ENCODE measurements around the gene SCD5. TPM values are rescaled to one million over a fixed set of nuclear protein-coding genes. Genes with fewer than 3 reads are reported as not detected.

SCD5 gene
- total and polyA plus RNA-seq, 2 donors (not counting 1 experiment from before 2014, with no cell fraction given) = 0.03 TPM; not detected in 1

- no peak overlapping the region for H3K4me2 ChIP-seq (replicated peaks; ENCODE audit: low read depth, low read length, poor library complexity, severe bottlenecking)
- CTCF ChIA-PET = no interaction called here
- Mint-ChIP-seq H3K9me3 (ENCODE audit: insufficient read depth) (no peaks in the 10 kb centered on the region), H3K4me3 (no peak overlapping the region), H3K27me3 (no peaks in the 10 kb centered on the region), H3K27ac (no peak overlapping the region), H3K4me1 (no peaks in the 10 kb centered on the region)
- TF ChIP-seq EZH2 (IDR thresholded peaks at IDR 0.05; ENCODE audit: borderline replicate concordance, insufficient read depth, low read depth, low read length, poor library complexity, severe bottlenecking) = no peak
- TF ChIP-seq CTCF (IDR thresholded peaks at IDR 0.05) = no peak
- WGBS (ENCODE audit: insufficient coverage) = 100% methylated on average over 1 of the region's 1 CpG
- no peak overlapping the region for H2AFZ ChIP-seq (ENCODE audit: insufficient read depth, low read depth, low read length, poor library complexity, severe bottlenecking)
- peaks cover 1 to 2% of the 10 kb centered on the region in 2 experiments for H3K36me3 ChIP-seq (replicated peaks in 1 of 2; ENCODE audit: control extremely low read depth in 1 of 2, control insufficient read depth in 1 of 2, extremely low read depth in 1 of 2, insufficient read depth in 2 of 2, low read length in 1 of 2)
- no peaks in the 10 kb centered on the region for H3K4me1 ChIP-seq (ENCODE audit: control insufficient read depth in 2 of 2, insufficient read depth in 2 of 2, low read length in 2 of 2)
- H4K20me1 ChIP-seq (ENCODE audit: control insufficient read depth, insufficient read depth, low read length, poor library complexity, severe bottlenecking) = no peaks in the 10 kb centered on the region
- DNase-seq (no peak), ATAC-seq (ENCODE audit: low read depth) (no peak)
- H3K9ac ChIP-seq (ENCODE audit: low read length) = no peak overlapping the region
- no peak overlapping the region for H3K4me3 ChIP-seq (ENCODE audit: control extremely low read depth in 1 of 5, extremely low read depth in 1 of 5, insufficient read depth in 1 of 5, low read depth in 2 of 5, low read length in 4 of 5)
- intact Hi-C loops (cut with micrococcal nuclease) = no loop called here
- no peaks in the 10 kb centered on the region for H3K27me3 ChIP-seq (replicated peaks in 1 of 4; ENCODE audit: control extremely low read depth in 1 of 4, control insufficient read depth in 3 of 4, insufficient read depth in 4 of 4, low read length in 3 of 4)
- peaks cover 0 to 4% (median 0%) of the 10 kb centered on the region in 3 donors for H3K9me3 ChIP-seq (ENCODE audit: control extremely low read depth in 1 of 3, control insufficient read depth in 2 of 3, insufficient read depth in 1 of 3, low read length in 2 of 3)
- POLR2A ChIA-PET = no interaction called here
- no peak overlapping the region for H3K27ac ChIP-seq (ENCODE audit: low read length in 2 of 2)
- no peaks in the 10 kb centered on the region for H3K79me2 ChIP-seq (ENCODE audit: control insufficient read depth, insufficient read depth, low read length)
Measured at GRCh38 chr4:82814034-82814433, 15.4 kb upstream of the SCD5 start.

GRCh38 chr4:82811838-82812341, 13.3 kb upstream of the SCD5 start:
- intact Hi-C loops (cut with micrococcal nuclease) = no loop called here
- Histone ChIP-seq H3K27ac (ENCODE audit: low read length in 2 of 2) (no peak overlapping the region), H3K27me3 (replicated peaks in 1 of 4; ENCODE audit: control extremely low read depth in 1 of 4, control insufficient read depth in 3 of 4, insufficient read depth in 4 of 4, low read length in 3 of 4) (no peaks in the 10 kb centered on the region), H3K4me2 (replicated peaks; ENCODE audit: low read depth, low read length, poor library complexity, severe bottlenecking) (no peak overlapping the region), H3K9me3 (ENCODE audit: control extremely low read depth in 1 of 3, control insufficient read depth in 2 of 3, insufficient read depth in 1 of 3, low read length in 2 of 3) (peaks cover 0 to 4% (median 0%) of the 10 kb centered on the region in 3 donors), H2AFZ (ENCODE audit: insufficient read depth, low read depth, low read length, poor library complexity, severe bottlenecking) (no peak overlapping the region), H3K9ac (ENCODE audit: low read length) (no peak overlapping the region), H3K79me2 (ENCODE audit: control insufficient read depth, insufficient read depth, low read length) (no peaks in the 10 kb centered on the region), H3K36me3 (replicated peaks in 1 of 2; ENCODE audit: control extremely low read depth in 1 of 2, control insufficient read depth in 1 of 2, extremely low read depth in 1 of 2, insufficient read depth in 2 of 2, low read length in 1 of 2) (peaks cover 0 to 1% of the 10 kb centered on the region in 2 experiments), H3K4me1 (ENCODE audit: control insufficient read depth in 2 of 2, insufficient read depth in 2 of 2, low read length in 2 of 2) (no peaks in the 10 kb centered on the region), H3K4me3 (ENCODE audit: control extremely low read depth in 1 of 5, extremely low read depth in 1 of 5, insufficient read depth in 1 of 5, low read depth in 2 of 5, low read length in 4 of 5) (no peak overlapping the region), H4K20me1 (ENCODE audit: control insufficient read depth, insufficient read depth, low read length, poor library complexity, severe bottlenecking) (no peaks in the 10 kb centered on the region)
- ATAC-seq (ENCODE audit: low read depth) (no peak), DNase-seq (no peak)
- no peaks in the 10 kb centered on the region for H3K9me3 Mint-ChIP-seq (ENCODE audit: insufficient read depth)
- H3K4me3 Mint-ChIP-seq = no peak overlapping the region
- no peak overlapping the region for H3K27ac Mint-ChIP-seq
- H3K27me3 Mint-ChIP-seq = peaks cover 11% of the 10 kb centered on the region
- POLR2A ChIA-PET = no interaction called here
- CTCF ChIA-PET = no interaction called here
- no peaks in the 10 kb centered on the region for H3K4me1 Mint-ChIP-seq
- TF ChIP-seq EZH2 (IDR thresholded peaks at IDR 0.05; ENCODE audit: borderline replicate concordance, insufficient read depth, low read depth, low read length, poor library complexity, severe bottlenecking) = no peak
- TF ChIP-seq CTCF (IDR thresholded peaks at IDR 0.05) = no peak
- 100% methylated on average over 2 of the region's 6 CpGs for WGBS (ENCODE audit: insufficient coverage)

Data from B cell (primary cell).